Lower leg skin (tissue), 3 donors: ENCODE results near the gene SLC25A44.

Experiments used
- CTCF ChIP-seq, 3 donors: fragments of 450-650 bp; IDR thresholded peaks; one replicate each; pipeline ENCODE4 v1.5.1; 2016; ENCODE audit warnings: antibody characterized with exemption in 3 of 3, mild to moderate bottlenecking in 3 of 3, moderate library complexity in 2 of 3
- POLR2A ChIP-seq, 2 donors: fragments of 450-650 bp; IDR thresholded peaks; one replicate each; pipeline ENCODE4 v1.6.1; 2016 to 2017; ENCODE audit warnings: antibody characterized with exemption in 2 of 2, mild to moderate bottlenecking in 1 of 2, moderate library complexity in 1 of 2

GRCh38 chr1:156191292-156191964, 2.5 kb upstream of the SLC25A44 start:
- no peak for TF ChIP-seq CTCF (IDR thresholded peaks at IDR 0.05)
- no peak for TF ChIP-seq POLR2A (IDR thresholded peaks at IDR 0.05)
